WTC11 (cell line): ENCODE measurements around the gene PACSIN3. TPM values are rescaled to one million over a fixed set of nuclear protein-coding genes. Genes with fewer than 3 reads are reported as not detected.

Source experiments
- ATAC-seq: fragments of 200-7000 bp; cut with Tn5 transposase; 2 replicates; pipeline ENCODE4 v1.10.0; 2021; ENCODE audit warnings: mild to moderate bottlenecking, moderate library complexity
- CTCF ChIA-PET: fragments of 300-600 bp; sonication (Branson Sonifier 250); formaldehyde crosslinking; loops from one replicate; lab custom pipeline; 2021; ENCODE audit warnings: antibody characterized with exemption; lab: Charles Lee
- POLR2A ChIA-PET: fragments of 350-600 bp; sonication (Branson Sonifier 250); formaldehyde crosslinking; loops from one replicate; lab custom pipeline; 2021; ENCODE audit warnings: antibody characterized with exemption; lab: Charles Lee
- DNase-seq: peaks from one replicate; pipeline ENCODE4 v3.0.0; 2021; ENCODE audit warnings: low spot score
- H3K27ac Mint-ChIP-seq: 2 replicates; pipeline ENCODE4 v1.8.0; 2021; ENCODE audit warnings: mixed read lengths
- H3K27me3 Mint-ChIP-seq: 2 replicates; pipeline ENCODE4 v1.8.0; 2021; ENCODE audit warnings: low read depth, mild to moderate bottlenecking, moderate library complexity, mixed read lengths
- H3K36me3 Mint-ChIP-seq: 2 replicates; pipeline ENCODE4 v1.8.0; 2021; ENCODE audit warnings: mixed read lengths
- H3K4me1 Mint-ChIP-seq: 2 replicates; pipeline ENCODE4 v1.8.0; 2022; ENCODE audit warnings: mixed read lengths
- H3K4me3 Mint-ChIP-seq: 2 replicates; pipeline ENCODE4 v1.8.0; 2021; ENCODE audit warnings: mild to moderate bottlenecking, moderate library complexity, mixed read lengths
- H3K9me3 Mint-ChIP-seq: 2 replicates; pipeline ENCODE4 v1.8.0; 2021; ENCODE audit warnings: mixed read lengths
- CREM ChIP-seq: sonication (generic); formaldehyde crosslinking; IDR thresholded peaks from 2 replicates; pipeline ENCODE4 v1.8.1; 2022; ENCODE audit warnings: mild to moderate bottlenecking, missing genetic modification reagents, moderate library complexity
- FOXK1 ChIP-seq: sonication (generic); formaldehyde crosslinking; IDR thresholded peaks from 2 replicates; pipeline ENCODE4 v1.8.0; 2022; ENCODE audit warnings: mild to moderate bottlenecking, moderate library complexity, missing genetic modification reagents
- FOXP1 ChIP-seq: sonication (generic); formaldehyde crosslinking; IDR thresholded peaks from 2 replicates; pipeline ENCODE4 v1.8.0; 2022; ENCODE audit warnings: missing genetic modification reagents, mild to moderate bottlenecking, moderate library complexity, borderline replicate concordance
- ZNF281 ChIP-seq: sonication (generic); formaldehyde crosslinking; IDR thresholded peaks from 2 replicates; pipeline ENCODE4 v1.8.0; 2023; ENCODE audit warnings: mild to moderate bottlenecking, missing genetic modification reagents
- microRNA-seq: library from miRNA; unstranded; fragments of <30 nt; microRNA quantifications from one replicate; pipeline ENCODE4 v1.2.0, GENCODE V29; 2022; ENCODE audit warnings: borderline number of aligned reads
- total RNA-seq: library from RNA; stranded (reverse); gene quantifications from 3 replicates; pipeline ENCODE4 v1.2.3, GENCODE V29; 2021
- TF ChIP-seq, protein P1 (sequence below): fragments of 250-450 bp; sonication (Bioruptor Pico); IDR thresholded peaks from 2 replicates; pipeline ENCODE4 v1.8.0; 2021; ENCODE audit warnings: mild to moderate bottlenecking

Gene PACSIN3
- total RNA-seq, 1 experiment from 2014 or later: 76.8 TPM

DNA sequence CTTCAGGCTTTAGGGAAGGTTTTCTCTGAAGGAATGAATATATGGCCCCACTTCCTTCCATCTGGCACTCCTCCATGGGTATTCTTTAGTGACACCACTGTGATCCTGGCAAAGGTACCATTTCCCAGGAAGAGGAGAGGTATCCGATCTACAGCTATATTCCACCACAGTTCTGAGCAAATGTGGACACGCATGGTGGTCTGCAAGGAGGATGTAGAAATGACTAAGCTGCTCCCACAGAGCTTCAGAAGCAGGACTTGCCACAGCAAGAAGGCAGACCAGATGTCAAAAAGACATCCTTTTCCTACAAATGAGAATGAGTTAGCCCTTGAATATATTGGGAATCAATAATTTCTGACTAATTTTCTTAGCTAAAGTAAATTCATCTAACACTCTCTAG lies 55.1 kb downstream of the PACSIN3 start:
- ChIA-PET POLR2A (interaction anchor here (0.5 to 0.6 kb wide), 2 partner anchors 215 to 471 kb away, joined by 3 to 4 read pairs; no protein-coding TSS in a partner anchor), CTCF (interaction anchor here (0.6 to 1.7 kb wide), 2 partner anchors 22 to 77 kb away, joined by 7 to 16 read pairs; no protein-coding TSS in a partner anchor)
- Mint-ChIP-seq H3K27me3 (no peaks in the 10 kb centered on the region), H3K4me3 (no peak overlapping the region), H3K9me3 (no peaks in the 10 kb centered on the region), H3K36me3 (no peaks in the 10 kb centered on the region), H3K27ac (no peak overlapping the region), H3K4me1 (peaks cover 27% of the 10 kb centered on the region)
- ATAC-seq: no peak
- DNase-seq: no peak
- TF ChIP-seq FOXK1 (CRISPR knock-in tag): no peak

DNA sequence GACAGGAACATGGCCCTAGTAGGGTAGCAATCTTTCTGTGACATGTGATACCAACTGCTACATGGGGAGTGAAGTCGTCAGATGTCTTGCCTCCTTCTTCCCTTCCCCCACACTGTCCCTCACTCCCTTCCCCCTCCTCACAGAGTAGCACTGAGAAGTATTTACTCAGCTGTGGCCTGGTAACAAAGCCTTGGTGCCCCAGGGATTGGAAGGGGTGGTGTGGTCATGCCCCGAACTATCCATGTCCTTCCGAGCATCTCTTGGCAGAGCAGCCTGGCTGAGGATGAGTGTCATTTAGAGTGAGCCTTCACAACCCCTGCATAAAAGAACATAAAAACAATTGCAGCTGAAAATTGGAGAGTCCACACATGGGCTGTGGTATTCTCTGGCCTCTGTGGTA lies 55.7 kb downstream of the PACSIN3 start:
- ATAC-seq (peak; percentile 89), DNase-seq (no peak)
- Mint-ChIP-seq H3K4me3 (no peak overlapping the region), H3K27me3 (no peaks in the 10 kb centered on the region), H3K4me1 (peaks cover 27% of the 10 kb centered on the region), H3K9me3 (no peaks in the 10 kb centered on the region), H3K27ac (0 out of 2 replicates have a peak overlapping the region, but pooled peaks have one; percentile 19), H3K36me3 (no peaks in the 10 kb centered on the region)
- TF ChIP-seq CREM (CRISPR knock-in tag) (no peak), FOXK1 (CRISPR knock-in tag) (0 out of 2 replicates have a peak, but pooled peaks have one; percentile 53), FOXP1 (CRISPR knock-in tag) (no peak), ZNF281 (CRISPR knock-in tag) (peak; percentile 77; the same call in 1 of the 2 replicates)
- TF ChIP-seq, protein P1, sequence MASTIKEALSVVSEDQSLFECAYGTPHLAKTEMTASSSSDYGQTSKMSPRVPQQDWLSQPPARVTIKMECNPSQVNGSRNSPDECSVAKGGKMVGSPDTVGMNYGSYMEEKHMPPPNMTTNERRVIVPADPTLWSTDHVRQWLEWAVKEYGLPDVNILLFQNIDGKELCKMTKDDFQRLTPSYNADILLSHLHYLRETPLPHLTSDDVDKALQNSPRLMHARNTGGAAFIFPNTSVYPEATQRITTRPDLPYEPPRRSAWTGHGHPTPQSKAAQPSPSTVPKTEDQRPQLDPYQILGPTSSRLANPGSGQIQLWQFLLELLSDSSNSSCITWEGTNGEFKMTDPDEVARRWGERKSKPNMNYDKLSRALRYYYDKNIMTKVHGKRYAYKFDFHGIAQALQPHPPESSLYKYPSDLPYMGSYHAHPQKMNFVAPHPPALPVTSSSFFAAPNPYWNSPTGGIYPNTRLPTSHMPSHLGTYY: no peak
- POLR2A ChIA-PET: interaction anchor here (0.5 kb wide), 1 partner anchor 214 kb away, joined by 3 read pairs; no protein-coding TSS in a partner anchor
- CTCF ChIA-PET: interaction anchor here (1.7 kb wide), 1 partner anchor 22 kb away, joined by 16 read pairs; no protein-coding TSS in a partner anchor

Small RNAs within 50 kb of the gene (microRNA-seq; reads per million reads assigned to microRNA genes)
- gene MIR6745: not detected

Other genes with a start within 250 kb of the PACSIN3 start
- 23.6 to 27.6 TPM (median 27.5 TPM) in 3 replicates for gene CSTPP1, start 249.7 kb downstream of the PACSIN3 start, total RNA-seq
- 55.7 to 73.0 TPM (median 60.5 TPM) in 3 replicates for gene ARFGAP2, start 9.6 kb downstream of the PACSIN3 start, total RNA-seq
- 124 to 144 TPM (median 124 TPM) in 3 replicates for gene DDB2, start 28.5 kb upstream of the PACSIN3 start, total RNA-seq
- gene ACP2, start 62.4 kb upstream of the PACSIN3 start, total RNA-seq: 18.7 to 19.6 TPM (median 19.2 TPM) in 3 replicates
- gene NR1H3, start 71.6 kb upstream of the PACSIN3 start, total RNA-seq: 26.3 to 31.1 TPM (median 29.9 TPM) in 3 replicates
- 39.4 to 47.5 TPM (median 40.6 TPM) in 3 replicates for gene MADD, start 83.7 kb upstream of the PACSIN3 start, total RNA-seq
- gene MYBPC3, start 166.3 kb upstream of the PACSIN3 start, total RNA-seq: 0.07 TPM in 2 of 3 replicates, not detected in the other
- 0.21 to 0.59 TPM (median 0.39 TPM) in 3 replicates for gene SPI1, start 192.1 kb upstream of the PACSIN3 start, total RNA-seq
- 32.8 to 38.2 TPM (median 35.1 TPM) in 3 replicates for gene SLC39A13, start 222.2 kb upstream of the PACSIN3 start, total RNA-seq
- gene PSMC3, start 240.0 kb upstream of the PACSIN3 start, total RNA-seq: 141 to 162 TPM (median 143 TPM) in 3 replicates